ENCODE results near the gene RASD1.

Gene RASD1

GRCh38 chr17:17526369-17526768 lies 30.2 kb upstream of the RASD1 start:
- DNase-seq (ENCODE audit: low read depth) = no peak
- no peak overlapping the region for H3K4me3 ChIP-seq (ENCODE audit: low read depth, low read length)
- TF ChIP-seq, protein P1, sequence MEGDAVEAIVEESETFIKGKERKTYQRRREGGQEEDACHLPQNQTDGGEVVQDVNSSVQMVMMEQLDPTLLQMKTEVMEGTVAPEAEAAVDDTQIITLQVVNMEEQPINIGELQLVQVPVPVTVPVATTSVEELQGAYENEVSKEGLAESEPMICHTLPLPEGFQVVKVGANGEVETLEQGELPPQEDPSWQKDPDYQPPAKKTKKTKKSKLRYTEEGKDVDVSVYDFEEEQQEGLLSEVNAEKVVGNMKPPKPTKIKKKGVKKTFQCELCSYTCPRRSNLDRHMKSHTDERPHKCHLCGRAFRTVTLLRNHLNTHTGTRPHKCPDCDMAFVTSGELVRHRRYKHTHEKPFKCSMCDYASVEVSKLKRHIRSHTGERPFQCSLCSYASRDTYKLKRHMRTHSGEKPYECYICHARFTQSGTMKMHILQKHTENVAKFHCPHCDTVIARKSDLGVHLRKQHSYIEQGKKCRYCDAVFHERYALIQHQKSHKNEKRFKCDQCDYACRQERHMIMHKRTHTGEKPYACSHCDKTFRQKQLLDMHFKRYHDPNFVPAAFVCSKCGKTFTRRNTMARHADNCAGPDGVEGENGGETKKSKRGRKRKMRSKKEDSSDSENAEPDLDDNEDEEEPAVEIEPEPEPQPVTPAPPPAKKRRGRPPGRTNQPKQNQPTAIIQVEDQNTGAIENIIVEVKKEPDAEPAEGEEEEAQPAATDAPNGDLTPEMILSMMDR (conservative IDR thresholded peaks at IDR 0.05; ENCODE audit: low read depth, low read length) = no peak

GRCh38 chr17:17525956-17526355 lies 29.8 kb upstream of the RASD1 start:
- TF ChIP-seq, protein P1 (conservative IDR thresholded peaks at IDR 0.05; ENCODE audit: low read depth, low read length) = no peak
- no peak for DNase-seq (ENCODE audit: low read depth)
- H3K4me3 ChIP-seq (ENCODE audit: low read depth, low read length) = no peak overlapping the region

DNA sequence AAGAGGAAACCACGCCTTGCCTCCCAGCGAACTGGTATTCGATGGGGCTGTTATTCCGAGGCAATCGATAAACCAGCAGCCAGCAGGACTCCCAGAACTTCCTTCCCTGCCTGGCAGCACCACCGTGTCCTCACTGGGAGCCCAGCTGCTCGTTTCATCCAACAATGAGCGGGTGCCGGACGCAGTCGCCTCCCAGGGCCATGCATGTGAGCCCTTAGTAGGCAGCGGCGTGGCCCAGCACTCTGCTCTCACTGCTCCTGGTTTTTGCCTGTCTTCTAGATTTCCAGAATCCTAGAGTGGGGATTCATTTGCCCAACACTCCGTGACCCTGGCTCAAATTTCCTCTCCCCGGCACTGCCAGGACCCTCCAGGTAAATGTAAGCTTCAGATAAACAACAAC lies 29.1 kb upstream of the RASD1 start:
- TF ChIP-seq, protein P1 (conservative IDR thresholded peaks at IDR 0.05; ENCODE audit: low read depth, low read length) = no peak
- no peak for DNase-seq (ENCODE audit: low read depth)
- no peak overlapping the region for H3K4me3 ChIP-seq (ENCODE audit: low read depth, low read length)

GRCh38 chr17:17523731-17524490 lies 27.7 kb upstream of the RASD1 start:
- DNase-seq (ENCODE audit: low read depth) = peak; percentile 81
- TF ChIP-seq, protein P1 (conservative IDR thresholded peaks at IDR 0.05; ENCODE audit: low read depth, low read length) = no peak
- no peak overlapping the region for H3K4me3 ChIP-seq (ENCODE audit: low read depth, low read length)

DNA sequence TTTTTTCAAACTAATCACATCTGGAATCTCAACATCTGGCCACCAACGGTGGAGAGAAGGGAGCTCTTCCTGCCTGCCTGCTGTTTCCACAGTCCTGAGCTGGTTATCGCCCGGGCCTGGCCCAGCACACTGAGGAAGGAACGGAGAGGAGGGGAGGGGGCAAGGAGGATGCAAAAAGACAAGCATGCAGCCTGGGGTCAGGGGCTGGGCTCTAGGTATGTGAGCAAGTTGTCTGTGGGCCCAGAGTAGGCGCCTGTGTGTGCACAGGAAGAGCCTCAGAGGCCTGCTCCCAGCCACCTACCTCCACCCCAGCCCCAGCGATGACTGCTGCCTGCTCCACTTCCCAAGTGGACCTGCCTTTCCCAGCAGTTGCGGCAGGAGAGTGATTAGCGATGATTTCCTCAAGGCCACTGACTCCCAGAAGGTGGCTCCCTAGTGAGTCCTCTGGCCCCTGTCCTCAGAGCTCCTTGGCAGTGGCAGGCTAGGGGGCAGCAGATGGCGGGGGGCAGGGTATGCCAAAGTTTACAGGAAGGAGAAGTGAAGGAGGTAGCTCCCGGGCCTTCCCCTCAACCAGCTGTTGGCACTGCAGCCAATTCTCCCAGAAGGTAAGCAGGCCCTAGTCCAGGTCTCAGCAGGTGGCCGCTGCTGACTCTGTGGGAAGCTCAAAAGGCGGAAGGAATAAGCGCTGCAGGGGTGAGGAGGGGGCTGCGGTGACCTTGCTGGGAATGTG lies 27.0 kb upstream of the RASD1 start:
- TF ChIP-seq, protein P1 (conservative IDR thresholded peaks at IDR 0.05; ENCODE audit: low read depth, low read length) = peak; percentile 13
- peak; percentile 53 for DNase-seq (ENCODE audit: low read depth)
- no peak overlapping the region for H3K4me3 ChIP-seq (ENCODE audit: low read depth, low read length)

DNA sequence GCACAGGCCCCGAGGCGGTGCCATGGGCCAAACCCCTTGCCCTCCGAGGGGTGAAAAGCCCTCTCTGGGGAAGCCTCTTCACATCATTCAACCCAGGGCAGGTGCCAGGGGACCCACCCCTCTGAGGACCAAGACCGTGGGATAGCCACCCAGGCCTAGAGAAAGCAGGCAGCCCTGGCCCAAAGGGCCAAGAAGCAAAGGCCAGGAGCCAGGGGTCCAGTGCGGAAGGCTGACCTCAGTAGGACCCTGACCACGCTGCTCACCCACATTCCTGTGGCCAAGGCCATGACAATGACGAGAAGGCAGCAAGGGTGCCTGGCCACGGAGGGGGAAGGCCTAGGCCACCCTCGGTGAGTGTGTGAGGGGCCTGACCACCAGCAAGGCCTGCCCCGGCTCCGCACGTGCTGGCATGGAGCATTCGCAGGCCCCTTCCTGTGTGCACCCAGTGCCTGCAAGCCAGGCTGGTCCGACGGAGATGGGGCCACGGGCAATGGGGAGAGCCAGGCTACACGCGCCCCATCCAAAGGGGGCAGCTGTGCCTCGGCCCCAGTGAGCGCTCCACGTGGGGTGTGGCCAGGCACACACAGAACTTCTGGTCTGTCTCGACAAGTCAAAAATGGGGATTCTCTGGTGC lies 24.5 kb upstream of the RASD1 start:
- no peak overlapping the region for H3K4me3 ChIP-seq (ENCODE audit: low read depth, low read length)
- TF ChIP-seq, protein P1 (conservative IDR thresholded peaks at IDR 0.05; ENCODE audit: low read depth, low read length) = no peak
- DNase-seq (ENCODE audit: low read depth) = no peak
